H9 (cell line): ENCODE data around the gene LPP. TPM values are rescaled to one million over a fixed set of nuclear protein-coding genes. Genes with fewer than 3 reads are reported as not detected.

ENCODE experiments used
- DNase-seq: peaks from one replicate; pipeline ENCODE4 v3.0.0-alpha.2; 2017
- H2AFZ ChIP-seq: one replicate; pipeline ENCODE4 v1.6.1; 2013; ENCODE audit warnings: mild to moderate bottlenecking, low read length, control low read depth, moderate library complexity
- H2AK5ac ChIP-seq: 2 replicates; pipeline ENCODE4 v1.6.1; 2013; ENCODE audit warnings: low read length, control low read depth, mixed read lengths; ENCODE audit not compliant: insufficient read length
- H2BK120ac ChIP-seq: one replicate; pipeline ENCODE4 v1.6.1; 2013; ENCODE audit warnings: low read depth, mild to moderate bottlenecking, low read length, control low read depth, inconsistent platforms; ENCODE audit not compliant: poor library complexity, severe bottlenecking
- H2BK12ac ChIP-seq: 2 replicates; pipeline ENCODE4 v1.6.1; 2013; ENCODE audit warnings: low read length, control low read depth, mixed read lengths, low read depth; ENCODE audit not compliant: insufficient read length
- H2BK15ac ChIP-seq: 2 replicates; pipeline ENCODE4 v1.6.1; 2013; ENCODE audit warnings: low read depth, low read length, control low read depth
- H2BK20ac ChIP-seq: one replicate; pipeline ENCODE4 v1.6.1; 2013; ENCODE audit warnings: low read depth, mild to moderate bottlenecking, low read length, control low read depth, inconsistent platforms; ENCODE audit not compliant: poor library complexity, severe bottlenecking
- H2BK5ac ChIP-seq: 2 replicates; pipeline ENCODE4 v1.6.1; 2013; ENCODE audit warnings: low read length, control low read depth, mixed read lengths; ENCODE audit not compliant: insufficient read length
- H3K14ac ChIP-seq: 2 replicates; pipeline ENCODE4 v1.6.1; 2013; ENCODE audit warnings: low read length, control low read depth; ENCODE audit not compliant: insufficient read depth
- H3K18ac ChIP-seq: 2 replicates; pipeline ENCODE4 v1.6.1; 2013; ENCODE audit warnings: low read depth, mild to moderate bottlenecking, mixed read lengths, low read length, control low read depth; ENCODE audit not compliant: insufficient read length
- H3K23ac ChIP-seq: 2 replicates; pipeline ENCODE4 v1.6.1; 2013; ENCODE audit warnings: low read length, control low read depth, mixed read lengths, low read depth; ENCODE audit not compliant: insufficient read length
- H3K23me2 ChIP-seq: 2 replicates; pipeline ENCODE4 v1.6.1; 2013; ENCODE audit warnings: low read depth, mild to moderate bottlenecking, mixed read lengths, low read length, control low read depth; ENCODE audit not compliant: insufficient read length, poor library complexity, severe bottlenecking
- H3K27ac ChIP-seq: 2 replicates; pipeline ENCODE4 v1.5.1; 2013; ENCODE audit warnings: low read length, control low read depth, mixed read lengths, low read depth; ENCODE audit not compliant: insufficient read length
- H3K27me3 ChIP-seq: 2 replicates; pipeline ENCODE4 v1.6.1; 2013; ENCODE audit warnings: low read length, control low read depth, inconsistent platforms; ENCODE audit not compliant: insufficient read depth
- H3K4ac ChIP-seq: 2 replicates; pipeline ENCODE4 v1.6.1; 2013; ENCODE audit warnings: low read depth, mild to moderate bottlenecking, control low read depth, inconsistent platforms, low read length, moderate library complexity
- H3K4me1 ChIP-seq: 2 replicates; pipeline ENCODE4 v1.6.1; 2013; ENCODE audit warnings: low read length, control low read depth, inconsistent platforms; ENCODE audit not compliant: insufficient read depth
- H3K4me2 ChIP-seq: 2 replicates; pipeline ENCODE4 v1.6.1; 2013; ENCODE audit warnings: low read length, control low read depth, mixed read lengths; ENCODE audit not compliant: insufficient read length, insufficient read depth
- H3K56ac ChIP-seq: 2 replicates; pipeline ENCODE4 v1.6.1; 2013; ENCODE audit warnings: low read depth, mild to moderate bottlenecking, mixed read lengths, low read length, control low read depth; ENCODE audit not compliant: insufficient read length
- H3K79me1 ChIP-seq: 2 replicates; pipeline ENCODE4 v1.6.1; 2013; ENCODE audit warnings: low read depth, mild to moderate bottlenecking, moderate library complexity, low read length, control low read depth, inconsistent platforms; ENCODE audit not compliant: insufficient read depth, poor library complexity, severe bottlenecking
- H3K79me2 ChIP-seq: 2 replicates; pipeline ENCODE4 v1.6.1; 2013; ENCODE audit warnings: low read length, control low read depth, inconsistent platforms; ENCODE audit not compliant: insufficient read depth
- H3K9ac ChIP-seq: 2 replicates; pipeline ENCODE4 v1.6.1; 2013; ENCODE audit warnings: low read length, control low read depth, mixed read lengths; ENCODE audit not compliant: insufficient read length; ENCODE audit errors: extremely low read depth
- H3K9me3 ChIP-seq: one replicate; pipeline ENCODE4 v1.6.1; 2013; ENCODE audit warnings: low read depth, low read length, inconsistent platforms; ENCODE audit not compliant: control insufficient read depth
- H3T11ph ChIP-seq: one replicate; pipeline ENCODE4 v1.6.1; 2013; ENCODE audit warnings: mild to moderate bottlenecking, low read length, control low read depth, inconsistent platforms
- H4K20me1 ChIP-seq: one replicate; pipeline ENCODE4 v1.6.1; 2013; ENCODE audit not compliant: control insufficient read depth, insufficient read length, insufficient read depth
- H4K5ac ChIP-seq: 2 replicates; pipeline ENCODE4 v1.6.1; 2013; ENCODE audit warnings: low read depth, mild to moderate bottlenecking, mixed read lengths, low read length, control low read depth; ENCODE audit not compliant: insufficient read length
- H4K8ac ChIP-seq: replicated peaks from 2 replicates; pipeline ENCODE4 v1.6.1; 2013; ENCODE audit warnings: low read length, control low read depth, mixed read lengths, low read depth; ENCODE audit not compliant: insufficient read length
- H4K91ac ChIP-seq: 2 replicates; pipeline ENCODE4 v1.6.1; 2013; ENCODE audit warnings: low read depth, mild to moderate bottlenecking, moderate library complexity, mixed read lengths, low read length, control low read depth; ENCODE audit not compliant: insufficient read length
- H3K27ac Mint-ChIP-seq, 3 experiments: 2 replicates in 2 of 3; 3 replicates in 1 of 3; pipeline ENCODE4 v1.8.0; 2020 to 2021; ENCODE audit warnings: mixed read lengths in 3 of 3, mild to moderate bottlenecking in 1 of 3, moderate library complexity in 1 of 3
- H3K27me3 Mint-ChIP-seq: 2 replicates; pipeline ENCODE4 v1.8.0; 2021; ENCODE audit warnings: low read depth, mild to moderate bottlenecking, moderate library complexity, mixed read lengths
- H3K36me3 Mint-ChIP-seq, 3 experiments: 2 replicates in 2 of 3; 3 replicates in 1 of 3; pipeline ENCODE4 v1.8.0; 2020 to 2021; ENCODE audit warnings: low read depth in 3 of 3, mixed read lengths in 3 of 3; ENCODE audit not compliant: insufficient read depth in 1 of 3
- H3K4me1 Mint-ChIP-seq, 2 experiments: 2 replicates each; pipeline ENCODE4 v1.8.0; 2020; ENCODE audit warnings: mixed read lengths in 2 of 2
- H3K4me3 Mint-ChIP-seq, 2 experiments: 2 replicates in 1 of 2; 3 replicates in 1 of 2; pipeline ENCODE4 v1.8.0; 2020 to 2021; ENCODE audit warnings: mild to moderate bottlenecking in 2 of 2, mixed read lengths in 2 of 2, moderate library complexity in 1 of 2
- H3K9me3 Mint-ChIP-seq, 2 experiments: 2 replicates in 1 of 2; 3 replicates in 1 of 2; pipeline ENCODE4 v1.8.0; 2020; ENCODE audit warnings: mild to moderate bottlenecking in 2 of 2, mixed read lengths in 2 of 2, moderate library complexity in 1 of 2
- WGBS: extraction: QIAGEN DNeasy Blood & Tissue Kit; methylation state at CpG from one replicate; pipeline ENCODE4 v1.1.7; 2013; ENCODE audit warnings: missing lambda C conversion rate, low lambda C conversion rate, mixed read lengths; ENCODE audit not compliant: insufficient read length; ENCODE audit errors: extremely low coverage; 5-methylcytosine and 5-hydroxymethylcytosine counted together
- total RNA-seq: library from RNA; stranded (reverse); gene quantifications from 2 replicates; pipeline ENCODE4 v1.2.1, GENCODE V29; 2021
- TF ChIP-seq, protein P1 (sequence below): fragments of 200-600 bp; sonication (generic); conservative IDR thresholded peaks from 3 replicates; pipeline ENCODE4 v1.8.0; 2021; ENCODE audit warnings: antibody characterized with exemption, mild to moderate bottlenecking

LPP gene
- total RNA-seq, 1 experiment from 2014 or later, result 64.6 TPM

DNA sequence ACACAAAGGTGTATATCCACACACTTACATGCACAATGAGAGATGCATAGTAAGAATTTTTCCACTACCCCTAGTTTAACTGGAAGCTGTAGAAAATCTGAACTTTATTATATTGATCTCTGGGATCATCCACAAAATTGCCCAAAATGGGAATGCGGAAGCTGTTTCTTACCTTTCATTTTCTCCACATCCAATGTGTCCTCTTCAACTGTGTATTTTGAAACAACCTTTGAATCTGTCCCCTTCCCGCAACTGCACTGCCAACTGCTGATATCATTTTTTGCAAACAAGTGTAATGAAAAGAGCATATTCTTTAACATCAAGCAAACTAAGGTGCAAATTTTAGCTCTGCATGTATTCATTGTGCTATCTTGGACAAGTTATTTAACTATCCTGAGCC, 590.2 kb downstream of the LPP start:
- Histone ChIP-seq H3K18ac (no peak overlapping the region), H3K9me3 (no peaks in the 10 kb centered on the region), H3K79me2 (no peaks in the 10 kb centered on the region), H4K20me1 (no peaks in the 10 kb centered on the region), H2BK12ac (no peak overlapping the region), H3K23me2 (no peaks in the 10 kb centered on the region), H3K9ac (no peak overlapping the region), H4K91ac (no peak overlapping the region), H3K56ac (no peak overlapping the region), H3K14ac (no peak overlapping the region), H3K4me2 (no peak overlapping the region), H3K23ac (no peak overlapping the region), H2BK15ac (no peak overlapping the region), H4K8ac (no peak overlapping the region), H3K79me1 (no peaks in the 10 kb centered on the region), H4K5ac (no peak overlapping the region), H3K27me3 (no peaks in the 10 kb centered on the region), H3K4ac (no peak overlapping the region), H2AFZ (no peak overlapping the region), H2AK5ac (no peak overlapping the region), H3K27ac (no peak overlapping the region), H3T11ph (no peak overlapping the region), H2BK5ac (no peak overlapping the region), H3K4me1 (no peaks in the 10 kb centered on the region), H2BK20ac (no peak overlapping the region), H2BK120ac (no peak overlapping the region)
- H3K4me1 Mint-ChIP-seq, result no peaks in the 10 kb centered on the region
- WGBS, result no CpG with 5 or more reads among the region's 2 CpGs
- H3K36me3 Mint-ChIP-seq, result no peaks in the 10 kb centered on the region
- no peaks in the 10 kb centered on the region for H3K9me3 Mint-ChIP-seq
- no peaks in the 10 kb centered on the region for H3K27me3 Mint-ChIP-seq
- TF ChIP-seq, protein P1, sequence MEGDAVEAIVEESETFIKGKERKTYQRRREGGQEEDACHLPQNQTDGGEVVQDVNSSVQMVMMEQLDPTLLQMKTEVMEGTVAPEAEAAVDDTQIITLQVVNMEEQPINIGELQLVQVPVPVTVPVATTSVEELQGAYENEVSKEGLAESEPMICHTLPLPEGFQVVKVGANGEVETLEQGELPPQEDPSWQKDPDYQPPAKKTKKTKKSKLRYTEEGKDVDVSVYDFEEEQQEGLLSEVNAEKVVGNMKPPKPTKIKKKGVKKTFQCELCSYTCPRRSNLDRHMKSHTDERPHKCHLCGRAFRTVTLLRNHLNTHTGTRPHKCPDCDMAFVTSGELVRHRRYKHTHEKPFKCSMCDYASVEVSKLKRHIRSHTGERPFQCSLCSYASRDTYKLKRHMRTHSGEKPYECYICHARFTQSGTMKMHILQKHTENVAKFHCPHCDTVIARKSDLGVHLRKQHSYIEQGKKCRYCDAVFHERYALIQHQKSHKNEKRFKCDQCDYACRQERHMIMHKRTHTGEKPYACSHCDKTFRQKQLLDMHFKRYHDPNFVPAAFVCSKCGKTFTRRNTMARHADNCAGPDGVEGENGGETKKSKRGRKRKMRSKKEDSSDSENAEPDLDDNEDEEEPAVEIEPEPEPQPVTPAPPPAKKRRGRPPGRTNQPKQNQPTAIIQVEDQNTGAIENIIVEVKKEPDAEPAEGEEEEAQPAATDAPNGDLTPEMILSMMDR, result no peak
- no peak overlapping the region for H3K4me3 Mint-ChIP-seq
- no peak overlapping the region for H3K27ac Mint-ChIP-seq
- no peak for DNase-seq
